ENCODE measurements around the gene CRB1. TPM values are rescaled to one million over a fixed set of nuclear protein-coding genes. Genes with fewer than 3 reads are reported as not detected.

The CRB1 gene
- total and polyA plus RNA-seq, 2 of the 8 experiments (the other 6 are each of a cell fraction or from before 2014, with no cell fraction given): 0.03 TPM; not detected in 1

DNA sequence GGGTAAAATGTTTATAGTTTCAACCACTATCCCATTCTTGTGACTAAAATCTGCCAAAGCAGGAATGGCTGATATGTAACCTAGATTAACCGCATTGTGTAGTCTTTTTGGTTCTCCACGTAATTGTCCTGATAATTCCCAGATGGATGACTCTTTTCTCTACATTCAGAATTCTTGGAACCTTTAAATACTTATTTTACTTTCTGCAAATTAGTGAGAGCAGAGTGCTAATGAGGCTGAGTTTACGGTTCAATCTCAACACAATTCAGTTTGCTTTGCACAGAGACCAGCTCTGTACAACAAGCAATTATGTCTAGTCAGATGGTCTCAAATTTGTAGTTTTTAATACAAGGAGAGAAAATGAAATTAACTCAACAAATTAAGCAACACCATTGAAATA is 9.1 kb downstream of the CRB1 start:
- no peak for DNase-seq (ENCODE audit: low read depth in 1 of 2, low spot score in 2 of 2)

More for the DNA sequence above, 9.1 kb downstream of the CRB1 start:
- no peak overlapping the region for H4K8ac ChIP-seq (ENCODE audit: extremely low read depth, insufficient read depth, low read length)
- no peak overlapping the region for H3K4me3 ChIP-seq (ENCODE audit: extremely low read depth in 1 of 4, insufficient read depth in 2 of 4, low read depth in 3 of 4, low read length in 4 of 4)
- H3K4ac ChIP-seq (replicated peaks; ENCODE audit: insufficient read length, low read depth, low read length): no peak overlapping the region
- H2BK20ac ChIP-seq (ENCODE audit: low read length): no peak overlapping the region
- H3K18ac ChIP-seq (ENCODE audit: extremely low read depth, low read length): no peak overlapping the region
- CTCF ChIA-PET (ENCODE audit: partially characterized antibody): no interaction called here
- H3K14ac ChIP-seq (ENCODE audit: insufficient read length): no peak overlapping the region
- no peaks in the 10 kb centered on the region for H3K79me1 ChIP-seq (ENCODE audit: low read depth, low read length)
- H2AK5ac ChIP-seq (ENCODE audit: low read depth, low read length): no peak overlapping the region
- POLR2A ChIA-PET (ENCODE audit: partially characterized antibody): no interaction called here
- no peaks in the 10 kb centered on the region for H3K23me2 ChIP-seq (ENCODE audit: low read depth, low read length)
- H3K9ac ChIP-seq (replicated peaks in 1 of 4; ENCODE audit: extremely low read depth in 1 of 4, low read depth in 3 of 4, low read length in 3 of 4): no peak overlapping the region
- no peak for FAIRE-seq
- H2AFZ ChIP-seq (ENCODE audit: low read length): no peak overlapping the region
- H3K27ac ChIP-seq (ENCODE audit: low read depth, low read length): no peak overlapping the region
- H4K91ac ChIP-seq (replicated peaks; ENCODE audit: insufficient read length, low read length): no peak overlapping the region
- H2BK5ac ChIP-seq (ENCODE audit: low read depth, low read length): no peak overlapping the region
- H4K5ac ChIP-seq (ENCODE audit: insufficient read length, low read depth, low read length): no peak overlapping the region
- H3K56ac ChIP-seq (replicated peaks; ENCODE audit: insufficient read length, low read depth, low read length): no peak overlapping the region
- no peaks in the 10 kb centered on the region for H3K9me3 ChIP-seq (ENCODE audit: insufficient read depth in 2 of 2, low read depth in 1 of 2, low read length in 1 of 2)
- H3K4me1 ChIP-seq (replicated peaks in 1 of 4; ENCODE audit: control insufficient read depth in 3 of 4, insufficient read depth in 4 of 4, low read length in 3 of 4): no peaks in the 10 kb centered on the region
- WGBS, 2 experiments (ENCODE audit: extremely low coverage in 1 of 2, insufficient coverage in 1 of 2, insufficient read length in 1 of 2, insufficient replicate concordance in 2 of 2, low coverage in 1 of 2, low lambda C conversion rate in 2 of 2, missing lambda C conversion rate in 1 of 2): 74% methylated on average over 3 of the region's 3 CpGs; no CpG with 5 or more reads in 1 of the 2 experiments
- no peak overlapping the region for H2BK15ac ChIP-seq (ENCODE audit: low read length)
- H4K20me1 ChIP-seq (replicated peaks in 1 of 2; ENCODE audit: control insufficient read depth in 1 of 2, insufficient read depth in 2 of 2, low read length in 2 of 2): no peaks in the 10 kb centered on the region
- H3K23ac ChIP-seq (ENCODE audit: insufficient read length): no peak overlapping the region
- H2BK120ac ChIP-seq (replicated peaks; ENCODE audit: low read depth, low read length): no peak overlapping the region
- H3K79me2 ChIP-seq (ENCODE audit: control insufficient read depth in 1 of 2, insufficient read depth in 2 of 2, low read length in 2 of 2): no peaks in the 10 kb centered on the region
- H3K4me2 ChIP-seq (ENCODE audit: insufficient read depth in 1 of 2, low read depth in 2 of 2, low read length in 2 of 2): no peak overlapping the region
- H3K27me3 ChIP-seq (replicated peaks in 1 of 4; ENCODE audit: control insufficient read depth in 3 of 4, extremely low read depth in 1 of 4, insufficient read depth in 3 of 4, low read length in 3 of 4): no peaks in the 10 kb centered on the region
- no peaks in the 10 kb centered on the region for H3K36me3 ChIP-seq (ENCODE audit: control insufficient read depth in 2 of 4, insufficient read depth in 4 of 4, low read length in 3 of 4)
- no peak overlapping the region for H2BK12ac ChIP-seq (ENCODE audit: low read depth, low read length)
- TF ChIP-seq, protein P1, sequence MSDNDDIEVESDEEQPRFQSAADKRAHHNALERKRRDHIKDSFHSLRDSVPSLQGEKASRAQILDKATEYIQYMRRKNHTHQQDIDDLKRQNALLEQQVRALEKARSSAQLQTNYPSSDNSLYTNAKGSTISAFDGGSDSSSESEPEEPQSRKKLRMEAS (IDR thresholded peaks at IDR 0.05): no peak
- no peak for TF ChIP-seq TBP (IDR thresholded peaks at IDR 0.05; ENCODE audit: low read depth, low read length)
- no peak for TF ChIP-seq RAD21 (IDR thresholded peaks at IDR 0.05 in 1 of 2, conservative IDR thresholded peaks at IDR 0.05 in 1 of 2; ENCODE audit: low read depth in 2 of 2, low read length in 2 of 2)
- TF ChIP-seq CHD1 (IDR thresholded peaks at IDR 0.05; ENCODE audit: low read depth, low read length): no peak
- TF ChIP-seq SIRT6 (IDR thresholded peaks at IDR 0.05; ENCODE audit: low read length): no peak
- TF ChIP-seq, protein P2, sequence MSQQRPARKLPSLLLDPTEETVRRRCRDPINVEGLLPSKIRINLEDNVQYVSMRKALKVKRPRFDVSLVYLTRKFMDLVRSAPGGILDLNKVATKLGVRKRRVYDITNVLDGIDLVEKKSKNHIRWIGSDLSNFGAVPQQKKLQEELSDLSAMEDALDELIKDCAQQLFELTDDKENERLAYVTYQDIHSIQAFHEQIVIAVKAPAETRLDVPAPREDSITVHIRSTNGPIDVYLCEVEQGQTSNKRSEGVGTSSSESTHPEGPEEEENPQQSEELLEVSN (IDR thresholded peaks at IDR 0.05): no peak
- TF ChIP-seq, protein P3, sequence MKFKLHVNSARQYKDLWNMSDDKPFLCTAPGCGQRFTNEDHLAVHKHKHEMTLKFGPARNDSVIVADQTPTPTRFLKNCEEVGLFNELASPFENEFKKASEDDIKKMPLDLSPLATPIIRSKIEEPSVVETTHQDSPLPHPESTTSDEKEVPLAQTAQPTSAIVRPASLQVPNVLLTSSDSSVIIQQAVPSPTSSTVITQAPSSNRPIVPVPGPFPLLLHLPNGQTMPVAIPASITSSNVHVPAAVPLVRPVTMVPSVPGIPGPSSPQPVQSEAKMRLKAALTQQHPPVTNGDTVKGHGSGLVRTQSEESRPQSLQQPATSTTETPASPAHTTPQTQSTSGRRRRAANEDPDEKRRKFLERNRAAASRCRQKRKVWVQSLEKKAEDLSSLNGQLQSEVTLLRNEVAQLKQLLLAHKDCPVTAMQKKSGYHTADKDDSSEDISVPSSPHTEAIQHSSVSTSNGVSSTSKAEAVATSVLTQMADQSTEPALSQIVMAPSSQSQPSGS (IDR thresholded peaks at IDR 0.05; ENCODE audit: low read length): no peak
- TF ChIP-seq RNF2 (IDR thresholded peaks at IDR 0.05; ENCODE audit: borderline replicate concordance, low read depth, low read length, missing control alignments, poor library complexity, severe bottlenecking): no peak
